HG03039 (cell line): Measurements from ENCODE around the gene BCAM.
"Not testable (repeated sequence)": the region's sequence is repeated elsewhere in the genome, so short reads cannot be mapped to it uniquely, and the experiment has no call there.

Experiments
- ATAC-seq: cut with Tn5 transposase; IDR thresholded peaks from one replicate; pipeline ENCODE4 v1.9.1; 2021; ENCODE audit warnings: mild to moderate bottlenecking, moderate library complexity; ENCODE audit not compliant: unreplicated experiment

BCAM gene

GRCh38 chr19:44808463-44809371 lies at the start of gene BCAM:
BCAM (plus strand) TSS chr19:44809103; CDS start chr19:44809125, 22 bp downstream.
- no peak for ATAC-seq

- ATAC-seq: no peak
Measured at GRCh38 chr19:44762038-44762437, 46.9 kb upstream of the BCAM start.

GRCh38 chr19:44765033-44765948 lies 43.6 kb upstream of the BCAM start:
- no peak for ATAC-seq

GRCh38 chr19:44765949-44766335 lies 43.0 kb upstream of the BCAM start:
- no peak for ATAC-seq

GRCh38 chr19:44767295-44768180 lies 41.4 kb upstream of the BCAM start:
- ATAC-seq: no peak

- ATAC-seq: peak; percentile 96
Measured at GRCh38 chr19:44770550-44771257, 38.2 kb upstream of the BCAM start.

GRCh38 chr19:44772144-44772543 lies 36.8 kb upstream of the BCAM start:
- not testable (repeated sequence) for ATAC-seq

GRCh38 chr19:44772959-44773358 lies 35.9 kb upstream of the BCAM start:
- ATAC-seq: no peak

- no peak for ATAC-seq
Measured at GRCh38 chr19:44775676-44776240, 33.1 kb upstream of the BCAM start.

GRCh38 chr19:44776402-44777096 lies 32.4 kb upstream of the BCAM start:
- ATAC-seq: no peak

- ATAC-seq: no peak
Measured at GRCh38 chr19:44777715-44778347, 31.1 kb upstream of the BCAM start, which contains the start of gene CBLC. CBLC (plus strand) TSS chr19:44777890; CDS start chr19:44777932, 42 bp downstream.

- no peak for ATAC-seq
Measured at GRCh38 chr19:44779150-44779549, 29.8 kb upstream of the BCAM start.

- ATAC-seq: not testable (repeated sequence)
Measured at GRCh38 chr19:44781694-44782093, 27.2 kb upstream of the BCAM start.

GRCh38 chr19:44782729-44783128 lies 26.2 kb upstream of the BCAM start:
- no peak for ATAC-seq

GRCh38 chr19:44783545-44783944 lies 25.4 kb upstream of the BCAM start:
- ATAC-seq: no peak

GRCh38 chr19:44785271-44785670 lies 23.6 kb upstream of the BCAM start:
- no peak for ATAC-seq

- no peak for ATAC-seq
Measured at GRCh38 chr19:44785993-44786392, 22.9 kb upstream of the BCAM start.

- ATAC-seq: no peak
Measured at GRCh38 chr19:44788971-44789370, 19.9 kb upstream of the BCAM start.
